HepG2 (cell line): Measurements from ENCODE around the gene FGA. TPM values are rescaled to one million over a fixed set of nuclear protein-coding genes. Genes with fewer than 3 reads are reported as not detected.
A peak's percentile ranks its signal among the peaks of the same experiment; 100 is the strongest.

ENCODE experiments used
- AKAP8 ChIP-seq: sonication (generic); formaldehyde crosslinking; IDR thresholded peaks from 2 replicates; pipeline ENCODE4 v1.5.1; 2020; ENCODE audit warnings: mild to moderate bottlenecking, missing genetic modification reagents
- ARID4A ChIP-seq: sonication (generic); formaldehyde crosslinking; IDR thresholded peaks from 2 replicates; pipeline ENCODE4 v1.5.0; 2020; ENCODE audit warnings: mild to moderate bottlenecking, missing genetic modification reagents, borderline replicate concordance
- CBX5 ChIP-seq: sonication (generic); formaldehyde crosslinking; IDR thresholded peaks from 2 replicates; pipeline ENCODE4 v1.4.0; 2020; ENCODE audit warnings: missing genetic modification reagents, borderline replicate concordance
- DRAP1 ChIP-seq: IDR thresholded peaks from 2 replicates; pipeline ENCODE4 v1.6.1; 2016; ENCODE audit warnings: missing genetic modification reagents, missing compliant biosample characterization
- GABPA ChIP-seq, 2 experiments: IDR thresholded peaks; 2 replicates each; pipeline ENCODE4 v1.6.1; 2011 to 2016; ENCODE audit warnings: low read depth in 2 of 2, low read length in 1 of 2, missing biosample characterization in 1 of 2, missing genetic modification characterization in 1 of 2
- MLLT10 ChIP-seq: sonication (generic); formaldehyde crosslinking; IDR thresholded peaks from 2 replicates; pipeline ENCODE4 v1.4.0; 2020; ENCODE audit warnings: missing genetic modification reagents
- PHF8 ChIP-seq: sonication (generic); formaldehyde crosslinking; IDR thresholded peaks from 2 replicates; pipeline ENCODE4 v1.5.0; 2020; ENCODE audit warnings: missing genetic modification reagents
- RXRB ChIP-seq: IDR thresholded peaks from 2 replicates; pipeline ENCODE4 v1.6.1; 2016; ENCODE audit warnings: borderline replicate concordance, missing genetic modification reagents, missing compliant biosample characterization
- TBX2 ChIP-seq: sonication (generic); formaldehyde crosslinking; IDR thresholded peaks from 2 replicates; pipeline ENCODE4 v1.5.0; 2020; ENCODE audit warnings: missing genetic modification reagents, mild to moderate bottlenecking, borderline replicate concordance
- ZBTB4 ChIP-seq: sonication (generic); formaldehyde crosslinking; IDR thresholded peaks from 2 replicates; pipeline ENCODE4 v1.4.0; 2020; ENCODE audit warnings: missing genetic modification reagents, mild to moderate bottlenecking, borderline replicate concordance
- ZEB1 ChIP-seq: IDR thresholded peaks from 2 replicates; pipeline ENCODE4 v1.6.1; 2012; ENCODE audit warnings: mild to moderate bottlenecking, low read depth, inconsistent platforms; ENCODE audit not compliant: insufficient replicate concordance
- ZHX1 ChIP-seq: sonication (generic); formaldehyde crosslinking; IDR thresholded peaks from 2 replicates; pipeline ENCODE4 v1.8.1; 2022; ENCODE audit warnings: low read depth, mild to moderate bottlenecking, missing genetic modification reagents
- ZNF329 ChIP-seq: sonication (generic); formaldehyde crosslinking; IDR thresholded peaks from 2 replicates; pipeline ENCODE4 v1.9.0; 2021; ENCODE audit warnings: low read depth, mild to moderate bottlenecking, missing genetic modification reagents
- ZNF501 ChIP-seq: sonication (generic); formaldehyde crosslinking; IDR thresholded peaks from 2 replicates; pipeline ENCODE4 v1.5.1; 2020; ENCODE audit warnings: mild to moderate bottlenecking, moderate library complexity, missing genetic modification reagents
- ZNF777 ChIP-seq: sonication (generic); formaldehyde crosslinking; IDR thresholded peaks from 2 replicates; pipeline ENCODE4 v1.4.0; 2020; ENCODE audit warnings: missing genetic modification reagents
- ZNF790 ChIP-seq: sonication (generic); formaldehyde crosslinking; IDR thresholded peaks from 2 replicates; pipeline ENCODE4 v1.8.0; 2022; ENCODE audit warnings: missing genetic modification reagents, mild to moderate bottlenecking, borderline replicate concordance
- polyA plus RNA-seq, 8 experiments: library from polyadenylated mRNA; depleted of rRNA in 3 of 8; stranded (reverse) in 7 of 8; unstranded in 1 of 8; fragments of >200 nt; fragmentation: Illumina TruSeq in 4 of 8; extraction: Trizol in 4 of 8; gene quantifications; 2 replicates each; pipeline versions ENCODE4 v1.2.1 to v1.2.3, GENCODE V29; 2011 to 2016; ENCODE audit warnings: low read depth in 4 of 8, missing spikeins in 1 of 8, mixed read lengths in 1 of 8; ENCODE audit not compliant: insufficient read depth in 1 of 8
- total RNA-seq, 5 experiments: library from RNA; depleted of rRNA; stranded (reverse); fragments of >200 nt; fragmentation: Illumina TruSeq; extraction: Trizol; gene quantifications; 2 replicates each; pipeline ENCODE4 v1.2.3, GENCODE V29; 2016; ENCODE audit warnings: low read depth in 1 of 5

Gene FGA
- total and polyA plus RNA-seq, 2 of the 13 experiments (the other 11 are each of a cell fraction or from before 2014, with no cell fraction given): 640 to 1,523 TPM

GRCh38 chr4:154612472-154613414 is 22.2 kb upstream of the FGA start, which contains the start of gene FGG (continued):
- peak; percentile 62; the same call in 1 of the 2 replicates for TF ChIP-seq ARID4A (CRISPR knock-in tag)
- TF ChIP-seq MLLT10 (CRISPR knock-in tag): peak; percentile 60; the same call in 1 of the 2 replicates
- peak; percentile 47; the same call in 1 of the 2 replicates for TF ChIP-seq ZNF501
- TF ChIP-seq GABPA (IDR thresholded peaks at IDR 0.05; ENCODE audit: low read depth, low read length): no peak
- TF ChIP-seq GABPA (CRISPR knock-in tag; IDR thresholded peaks at IDR 0.05; ENCODE audit: low read depth): 0 out of 2 replicates have a peak, but pooled peaks have one; percentile 22
- no peak for TF ChIP-seq ZNF777
- peak; percentile 71; the same call in 1 of the 2 replicates for TF ChIP-seq ZBTB4 (CRISPR knock-in tag)
- TF ChIP-seq ZNF790 (CRISPR knock-in tag): no peak
- TF ChIP-seq AKAP8: no peak
- peak; percentile 63; the same call in 1 of the 2 replicates for TF ChIP-seq ZHX1
- 0 out of 2 replicates have a peak, but pooled peaks have one; percentile 26 for TF ChIP-seq CBX5 (CRISPR knock-in tag)
- peak; percentile 42 for TF ChIP-seq ZEB1
- peak; percentile 98 for TF ChIP-seq DRAP1 (CRISPR knock-in tag)
- TF ChIP-seq ZNF329 (CRISPR knock-in tag): no peak
- TF ChIP-seq TBX2 (CRISPR knock-in tag): peak; percentile 84
- TF ChIP-seq PHF8 (CRISPR knock-in tag): peak; percentile 25; the same call in 1 of the 2 replicates
- peak; percentile 63; the same call in 1 of the 2 replicates for TF ChIP-seq RXRB (CRISPR knock-in tag)
